Measurements from ENCODE around the gene MMP19. TPM values are rescaled to one million over a fixed set of nuclear protein-coding genes. Genes with fewer than 3 reads are reported as not detected.

The MMP19 gene
- total RNA-seq, 4 donors from 2014 or later = 1.5 to 3.1 (median 1.8) TPM

DNA sequence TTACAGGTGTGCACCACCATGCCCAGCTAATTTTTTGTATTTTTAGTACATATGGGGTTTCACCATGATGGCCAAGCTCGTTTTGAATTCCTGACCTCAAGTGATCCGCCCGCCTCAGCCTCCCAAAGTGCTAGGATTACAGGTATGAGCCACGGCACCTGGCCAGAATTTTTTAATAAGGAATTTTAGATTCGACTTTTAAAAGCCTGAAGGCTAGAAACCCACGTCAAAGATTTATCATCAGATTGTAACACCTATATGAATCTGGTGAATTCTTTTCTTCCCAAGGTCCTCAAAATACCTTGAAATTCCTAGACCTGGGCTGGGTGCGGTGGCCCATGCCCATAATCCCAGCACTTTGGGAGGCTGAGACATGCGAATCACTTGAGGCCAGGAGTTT, 18.7 kb upstream of the MMP19 start:
- Histone ChIP-seq H3K4me1 (no peaks in the 10 kb centered on the region), H3K36me3 (no peaks in the 10 kb centered on the region), H3K27me3 (no peaks in the 10 kb centered on the region), H3K4me3 (no peak overlapping the region), H3K27ac (no peak overlapping the region), H3K9me3 (peaks cover 0 to 12% (median 7%) of the 10 kb centered on the region in 3 donors)
- intact Hi-C loops (cut with DNase I) = no loop called here
- no peak for DNase-seq
- WGBS, 2 donors = 81 to 82% methylated on average over 6 to 8 of the region's 8 CpGs
- TF ChIP-seq, protein P1, sequence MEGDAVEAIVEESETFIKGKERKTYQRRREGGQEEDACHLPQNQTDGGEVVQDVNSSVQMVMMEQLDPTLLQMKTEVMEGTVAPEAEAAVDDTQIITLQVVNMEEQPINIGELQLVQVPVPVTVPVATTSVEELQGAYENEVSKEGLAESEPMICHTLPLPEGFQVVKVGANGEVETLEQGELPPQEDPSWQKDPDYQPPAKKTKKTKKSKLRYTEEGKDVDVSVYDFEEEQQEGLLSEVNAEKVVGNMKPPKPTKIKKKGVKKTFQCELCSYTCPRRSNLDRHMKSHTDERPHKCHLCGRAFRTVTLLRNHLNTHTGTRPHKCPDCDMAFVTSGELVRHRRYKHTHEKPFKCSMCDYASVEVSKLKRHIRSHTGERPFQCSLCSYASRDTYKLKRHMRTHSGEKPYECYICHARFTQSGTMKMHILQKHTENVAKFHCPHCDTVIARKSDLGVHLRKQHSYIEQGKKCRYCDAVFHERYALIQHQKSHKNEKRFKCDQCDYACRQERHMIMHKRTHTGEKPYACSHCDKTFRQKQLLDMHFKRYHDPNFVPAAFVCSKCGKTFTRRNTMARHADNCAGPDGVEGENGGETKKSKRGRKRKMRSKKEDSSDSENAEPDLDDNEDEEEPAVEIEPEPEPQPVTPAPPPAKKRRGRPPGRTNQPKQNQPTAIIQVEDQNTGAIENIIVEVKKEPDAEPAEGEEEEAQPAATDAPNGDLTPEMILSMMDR (IDR thresholded peaks at IDR 0.05) = no peak
- TF ChIP-seq POLR2A (IDR thresholded peaks at IDR 0.05) = no peak

DNA sequence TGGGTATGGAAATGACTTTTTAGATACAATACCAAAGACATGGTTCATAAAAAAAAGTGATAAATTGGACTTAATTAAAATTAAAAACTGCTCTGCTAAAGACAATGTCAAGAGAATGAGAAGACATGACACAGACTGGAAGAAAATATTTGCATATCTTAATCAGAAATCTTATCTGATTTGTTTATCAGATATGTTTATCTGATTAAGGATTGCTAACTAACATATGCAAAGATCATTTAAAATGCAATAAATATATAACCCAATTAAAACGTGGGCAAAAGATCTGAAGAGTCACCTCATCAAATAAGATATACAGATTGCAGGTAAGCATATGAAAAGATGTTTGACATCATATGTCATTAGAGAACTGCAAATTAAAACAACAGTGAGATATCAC, 10.0 kb upstream of the MMP19 start:
- H3K9me3 ChIP-seq = no peaks in the 10 kb centered on the region
- intact Hi-C loops (cut with DNase I) = no loop called here
- no peak for DNase-seq
- H3K4me1 ChIP-seq = peaks cover 0 to 7% (median 5%) of the 10 kb centered on the region in 3 donors
- H3K4me3 ChIP-seq = no peak overlapping the region
- 38 to 42% methylated on average over 1 of the region's 1 CpG for WGBS, 2 donors
- TF ChIP-seq, protein P1 (IDR thresholded peaks at IDR 0.05) = no peak
- TF ChIP-seq POLR2A (IDR thresholded peaks at IDR 0.05) = no peak
- H3K27ac ChIP-seq = no peak overlapping the region
- no peaks in the 10 kb centered on the region for H3K36me3 ChIP-seq
- peaks cover 0 to 18% (median 0%) of the 10 kb centered on the region in 4 donors for H3K27me3 ChIP-seq

DNA sequence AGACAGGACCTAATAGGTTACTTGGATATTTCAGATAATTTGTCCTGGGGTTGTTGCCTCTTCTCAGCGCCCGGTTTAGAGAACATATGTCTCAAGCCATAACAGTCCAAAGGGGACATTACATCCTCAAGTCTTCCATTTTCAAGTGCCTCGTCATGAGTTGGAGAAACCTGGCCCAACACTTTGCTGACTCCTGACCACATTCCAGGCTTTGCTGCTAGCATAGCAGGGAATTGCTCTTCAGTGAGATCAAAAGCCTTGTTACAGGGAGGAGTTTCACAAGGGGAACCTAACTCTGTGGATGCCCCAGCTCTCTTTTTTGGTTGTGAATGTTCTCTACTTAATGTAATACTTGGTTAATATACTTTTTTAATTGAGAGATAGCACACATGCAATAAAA, 8.2 kb upstream of the MMP19 start:
- intact Hi-C loops (cut with DNase I) = no loop called here
- Histone ChIP-seq H3K9me3 (no peaks in the 10 kb centered on the region), H3K27me3 (peaks cover 0 to 18% (median 0%) of the 10 kb centered on the region in 4 donors), H3K27ac (no peak overlapping the region), H3K36me3 (no peaks in the 10 kb centered on the region), H3K4me3 (no peak overlapping the region), H3K4me1 (peaks cover 0 to 25% (median 5%) of the 10 kb centered on the region in 3 donors)
- TF ChIP-seq POLR2A (IDR thresholded peaks at IDR 0.05) = no peak
- TF ChIP-seq, protein P1 (IDR thresholded peaks at IDR 0.05) = no peak
- no peak for DNase-seq
- 88 to 100% methylated on average over 3 of the region's 3 CpGs for WGBS, 2 donors

DNA sequence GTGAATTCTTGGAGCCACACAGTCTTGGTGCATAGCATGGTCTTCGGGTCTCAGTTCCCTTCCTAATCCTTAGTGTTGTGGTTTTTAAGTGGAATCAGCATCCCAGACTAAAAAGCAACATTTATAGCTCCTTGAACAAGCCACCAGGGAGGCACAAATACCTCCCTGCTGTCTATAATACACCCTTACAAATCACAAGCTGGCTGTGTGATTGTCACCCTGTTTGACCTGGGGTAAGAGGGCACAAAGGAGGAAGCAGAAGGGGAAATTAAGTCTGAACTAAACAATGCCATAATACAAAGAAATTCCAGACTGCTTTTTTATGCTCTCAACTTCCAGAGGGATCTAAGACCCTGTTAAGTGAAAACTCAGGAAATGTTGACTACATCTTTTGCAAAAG, 7.7 kb upstream of the MMP19 start:
- no peak overlapping the region for H3K4me3 ChIP-seq
- no peak for TF ChIP-seq POLR2A (IDR thresholded peaks at IDR 0.05)
- peaks cover 0 to 25% (median 5%) of the 10 kb centered on the region in 3 donors for H3K4me1 ChIP-seq
- WGBS, 2 donors = 14 to 30% methylated on average over 1 of the region's 1 CpG
- intact Hi-C loops (cut with DNase I) = no loop called here
- no peak for DNase-seq
- H3K27me3 ChIP-seq = peaks cover 0 to 18% (median 0%) of the 10 kb centered on the region in 4 donors
- no peaks in the 10 kb centered on the region for H3K36me3 ChIP-seq
- H3K27ac ChIP-seq = no peak overlapping the region
- H3K9me3 ChIP-seq = no peaks in the 10 kb centered on the region

DNA sequence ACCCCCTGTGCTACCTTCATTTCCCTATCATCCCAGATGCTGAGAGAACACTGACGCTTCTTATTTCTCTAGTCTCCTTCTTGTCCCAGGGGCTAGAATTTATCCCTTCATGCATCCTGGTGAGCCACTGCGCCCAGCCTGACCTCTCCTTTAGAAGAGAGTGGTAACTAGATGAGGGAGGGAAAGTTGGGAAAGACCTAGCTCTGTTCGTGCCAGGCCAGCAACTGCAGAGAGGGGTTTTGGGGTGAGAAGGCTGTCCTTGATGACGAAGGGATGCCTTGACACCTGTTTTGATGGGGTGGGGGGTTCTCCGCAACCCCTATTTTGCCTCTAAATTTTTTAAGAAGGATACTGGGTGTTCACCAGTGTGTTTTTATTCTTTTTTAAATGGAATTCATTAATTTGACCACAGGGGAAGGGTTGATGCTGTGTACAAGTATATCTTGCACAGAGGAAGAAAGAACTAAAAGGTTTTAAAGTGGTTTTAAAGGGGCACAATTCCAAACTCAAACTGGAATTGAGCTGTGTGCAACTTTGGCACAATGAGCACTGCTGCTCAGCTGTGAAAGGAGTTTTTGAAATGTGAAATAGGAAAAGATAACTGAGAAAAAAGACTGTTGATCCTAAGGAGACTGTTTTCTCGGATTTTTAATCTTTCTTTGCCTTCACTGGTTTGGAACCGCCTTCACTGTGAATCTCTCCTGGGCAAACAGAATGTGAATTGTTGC, 7.0 kb upstream of the MMP19 start:
- intact Hi-C loops (cut with DNase I) = no loop called here
- DNase-seq = no peak
- peaks cover 0 to 18% (median 0%) of the 10 kb centered on the region in 4 donors for H3K27me3 ChIP-seq
- no peak overlapping the region for H3K4me3 ChIP-seq
- H3K27ac ChIP-seq = peak overlapping the region in 1 of 4 donors; percentile 10
- no peak for TF ChIP-seq POLR2A (IDR thresholded peaks at IDR 0.05)
- TF ChIP-seq, protein P1 (IDR thresholded peaks at IDR 0.05) = no peak
- 61 to 79% methylated on average over 6 to 7 of the region's 7 CpGs for WGBS, 2 donors
- H3K9me3 ChIP-seq = no peaks in the 10 kb centered on the region
- no peaks in the 10 kb centered on the region for H3K36me3 ChIP-seq
- peaks cover 0 to 25% (median 5%) of the 10 kb centered on the region in 3 donors for H3K4me1 ChIP-seq

Data from esophagus squamous epithelium (tissue), 5 donors.